ENCODE results near the gene COLGALT1.
A peak's percentile ranks its signal among the peaks of the same experiment; 100 is the strongest.
"Not testable (repeated sequence)": the region's sequence is repeated elsewhere in the genome, so short reads cannot be mapped to it uniquely, and the experiment has no call there.

COLGALT1 gene

DNA sequence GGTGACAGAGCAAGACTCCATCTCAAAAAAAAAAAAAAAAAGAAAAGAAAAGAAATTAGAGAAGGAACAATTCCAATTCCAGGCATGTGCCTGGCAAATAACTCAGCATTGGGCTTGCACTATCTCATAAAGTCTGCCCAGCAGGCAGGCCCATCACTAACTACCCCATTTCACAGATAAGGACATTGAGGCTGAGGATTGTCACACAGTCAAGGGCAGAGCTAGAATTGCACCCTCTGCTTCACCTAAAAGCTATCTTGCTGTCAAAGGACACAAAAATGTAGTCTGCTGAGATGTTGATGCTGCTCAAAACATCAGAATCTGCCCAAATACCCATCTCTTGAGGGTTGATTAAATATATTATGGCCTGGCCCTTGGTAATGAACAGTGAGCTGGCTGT is 20.7 kb upstream of the COLGALT1 start:
- no peak for DNase-seq

DNA sequence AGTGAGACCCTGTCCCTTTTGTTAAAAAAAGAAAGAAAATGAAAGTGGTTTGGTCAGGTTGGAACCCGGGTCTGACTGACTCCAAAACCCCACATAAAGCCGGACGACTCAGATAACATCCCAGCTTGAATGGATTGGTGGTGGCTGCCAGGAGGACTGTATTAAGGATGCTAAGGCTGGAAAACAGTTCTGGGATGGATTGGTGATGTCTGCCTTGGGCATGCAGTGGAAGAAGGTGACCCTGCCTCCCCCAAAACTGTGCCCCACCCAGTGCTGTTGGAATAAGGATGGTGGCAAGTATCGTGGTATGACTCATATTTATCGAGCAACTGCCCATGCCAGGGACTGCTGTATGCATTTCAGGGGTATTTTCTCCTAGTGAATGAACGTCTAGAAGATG is 18.5 kb upstream of the COLGALT1 start:
- DNase-seq: no peak

DNA sequence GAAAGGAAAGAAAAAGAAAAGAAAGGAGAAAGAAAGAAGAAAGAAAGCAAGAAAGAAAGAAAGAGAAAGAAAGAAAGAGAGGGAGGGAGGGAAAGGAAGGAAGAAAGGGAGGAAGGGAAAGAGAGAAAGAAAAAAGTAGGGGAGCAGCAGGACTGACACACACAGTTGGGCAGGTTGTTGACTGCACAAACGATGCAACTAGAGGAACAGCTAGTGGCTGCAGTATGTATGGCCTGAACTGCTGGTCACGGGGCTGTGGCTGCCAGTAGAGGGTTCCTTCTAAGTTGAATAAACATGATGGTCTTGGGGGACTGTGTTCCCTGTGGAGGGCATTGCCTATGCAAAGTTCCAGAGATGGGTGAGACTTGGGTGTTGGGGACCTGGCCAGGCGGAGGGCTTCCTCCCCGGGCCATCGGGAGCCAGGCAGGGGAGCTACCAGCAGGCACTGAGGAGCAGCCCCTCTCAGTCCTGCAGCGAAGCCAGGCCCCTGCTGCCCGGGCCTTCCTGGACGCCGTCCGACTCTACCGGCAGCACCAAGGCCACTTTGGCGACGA is 16.7 kb upstream of the COLGALT1 start:
- no peak for DNase-seq

DNA sequence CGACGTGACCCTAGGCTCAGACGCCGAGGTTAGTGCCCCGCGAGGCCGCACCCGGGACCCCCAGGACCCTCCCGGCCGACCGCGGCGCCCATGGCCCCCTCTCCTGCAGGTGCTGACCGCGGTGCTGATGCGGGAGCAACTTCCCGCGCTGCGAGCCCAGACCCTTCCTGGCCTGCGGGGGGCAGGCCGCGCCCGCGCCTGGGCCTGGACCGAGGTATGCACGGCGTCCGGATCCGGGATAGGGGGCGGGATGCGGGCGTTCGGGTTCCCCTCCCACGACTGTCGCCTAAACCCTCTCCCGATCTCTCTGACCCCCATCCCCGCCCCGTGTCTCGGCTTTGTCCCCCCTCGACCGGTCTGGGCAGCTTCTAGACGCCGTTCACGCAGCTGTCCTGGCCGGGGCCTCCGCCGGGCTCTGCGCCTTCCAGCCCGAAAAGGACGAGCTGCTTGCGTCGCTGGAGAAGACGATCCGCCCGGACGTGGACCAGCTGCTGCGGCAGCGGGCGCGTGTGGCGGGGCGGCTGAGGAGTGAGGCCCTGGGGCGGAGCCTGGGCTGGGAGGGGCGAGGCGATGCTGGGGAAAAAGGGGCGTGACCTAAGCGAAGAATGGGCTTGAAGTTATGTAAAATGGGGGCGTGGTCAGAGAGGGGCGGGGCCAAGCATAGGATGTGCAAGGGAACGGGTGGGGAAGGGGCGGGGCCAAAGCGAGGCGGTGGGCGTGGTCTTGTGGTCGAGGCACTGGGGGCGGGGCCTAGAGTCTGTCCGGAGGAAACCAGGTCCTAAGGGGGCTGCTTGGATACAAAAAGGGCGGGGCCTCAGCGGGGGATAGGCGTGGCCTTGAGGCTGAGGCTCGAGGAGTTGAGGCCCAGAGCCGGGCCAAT is 16.0 kb upstream of the COLGALT1 start:
- DNase-seq: peak; percentile 93

DNA sequence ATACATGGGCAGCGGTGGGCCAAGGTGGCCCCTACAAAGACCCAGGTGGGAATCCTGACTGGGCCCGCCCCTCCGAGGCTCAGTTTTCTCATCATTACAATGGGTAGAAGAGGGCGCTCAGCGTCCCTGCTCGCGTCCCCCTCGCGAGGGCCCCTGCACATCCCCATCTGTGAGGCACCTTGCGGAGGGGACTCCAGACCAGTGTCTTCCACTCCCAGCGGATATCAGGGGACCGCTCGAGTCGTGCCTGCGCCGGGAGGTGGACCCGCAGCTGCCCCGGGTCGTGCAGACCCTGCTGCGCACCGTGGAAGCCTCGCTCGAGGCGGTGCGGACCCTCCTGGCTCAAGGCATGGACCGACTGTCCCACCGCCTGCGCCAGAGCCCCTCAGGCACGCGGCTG is 15.3 kb upstream of the COLGALT1 start:
- DNase-seq: no peak

DNA sequence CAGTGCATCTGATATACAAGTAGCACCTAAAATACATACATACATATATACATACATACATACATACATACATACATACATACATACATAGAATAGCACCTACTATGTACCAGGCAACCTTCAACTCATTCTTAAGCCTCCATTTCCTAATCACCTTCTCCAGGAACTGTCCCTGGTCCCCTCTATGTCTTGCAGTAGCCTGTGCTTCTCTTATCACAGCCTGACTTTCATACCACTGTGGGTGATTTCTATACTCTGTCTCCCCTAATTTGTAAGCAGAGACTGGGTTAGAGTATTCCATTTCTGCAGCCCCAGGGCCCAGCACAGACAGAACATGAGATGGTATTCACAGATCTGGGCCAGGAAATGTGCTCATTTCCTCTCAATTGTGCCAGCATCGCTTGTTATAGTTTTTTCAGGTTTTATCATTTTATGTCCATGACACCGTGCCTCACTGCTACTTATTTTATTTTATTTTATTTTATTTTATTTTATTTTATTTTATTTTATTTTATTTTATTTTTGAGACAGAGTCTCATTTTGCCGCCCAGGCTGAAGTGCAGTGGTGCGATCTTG is 14.2 kb upstream of the COLGALT1 start:
- no peak for DNase-seq

DNA sequence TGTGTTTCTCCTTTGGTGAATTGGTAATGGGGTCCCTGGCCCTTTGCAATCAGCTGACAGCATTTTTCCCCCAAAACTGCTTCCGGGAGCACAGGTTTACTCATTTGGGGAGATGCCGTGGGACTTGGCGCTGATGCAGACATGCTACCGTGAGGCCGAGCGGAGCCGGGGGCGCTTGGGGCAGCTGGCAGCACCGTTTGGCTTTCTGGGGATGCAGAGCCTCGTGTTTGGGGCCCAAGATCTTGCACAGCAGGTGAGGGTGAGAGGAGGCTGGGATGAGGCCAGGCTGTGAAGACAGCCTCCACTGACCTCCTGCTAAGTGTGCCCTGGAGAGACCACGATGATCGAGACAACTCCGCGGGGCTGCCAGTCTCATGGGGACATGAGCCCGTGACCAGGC is 13.4 kb upstream of the COLGALT1 start:
- DNase-seq: no peak

DNA sequence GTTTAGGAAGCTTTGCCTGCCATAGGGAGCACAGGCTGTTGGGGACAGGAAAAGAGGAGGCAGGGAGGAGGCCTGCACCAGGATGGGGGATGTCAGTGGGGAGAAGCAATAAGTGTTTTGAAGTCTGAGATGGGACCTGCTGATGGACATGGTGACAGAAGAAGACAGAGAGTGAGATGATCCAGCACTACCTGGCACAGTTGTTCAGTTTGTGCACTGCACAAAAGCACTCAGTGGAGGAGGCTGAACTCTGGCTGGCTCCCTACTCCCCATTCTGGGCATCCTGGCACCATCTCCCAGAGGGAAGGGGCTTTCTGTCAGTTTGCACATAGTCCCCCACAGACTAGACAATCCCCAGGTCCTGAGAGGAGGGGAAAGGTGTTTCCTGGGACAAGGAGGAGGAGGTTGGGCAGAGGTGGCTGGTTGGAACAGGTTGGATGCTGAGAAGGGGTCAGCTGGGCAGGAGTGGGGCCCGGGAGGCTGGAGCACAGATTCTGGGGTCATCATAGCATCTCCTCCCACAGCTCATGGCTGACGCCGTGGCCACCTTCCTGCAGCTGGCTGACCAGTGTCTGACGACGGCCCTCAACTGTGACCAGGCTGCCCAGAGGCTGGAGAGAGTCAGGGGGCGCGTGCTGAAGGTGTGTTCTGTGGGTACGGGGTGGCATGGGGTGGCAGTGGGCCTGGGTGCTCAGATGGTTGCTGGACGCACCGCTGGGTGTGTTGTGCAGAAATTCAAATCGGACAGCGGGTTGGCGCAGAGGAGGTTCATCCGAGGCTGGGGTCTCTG is 12.5 kb upstream of the COLGALT1 start:
- no peak for DNase-seq

DNA sequence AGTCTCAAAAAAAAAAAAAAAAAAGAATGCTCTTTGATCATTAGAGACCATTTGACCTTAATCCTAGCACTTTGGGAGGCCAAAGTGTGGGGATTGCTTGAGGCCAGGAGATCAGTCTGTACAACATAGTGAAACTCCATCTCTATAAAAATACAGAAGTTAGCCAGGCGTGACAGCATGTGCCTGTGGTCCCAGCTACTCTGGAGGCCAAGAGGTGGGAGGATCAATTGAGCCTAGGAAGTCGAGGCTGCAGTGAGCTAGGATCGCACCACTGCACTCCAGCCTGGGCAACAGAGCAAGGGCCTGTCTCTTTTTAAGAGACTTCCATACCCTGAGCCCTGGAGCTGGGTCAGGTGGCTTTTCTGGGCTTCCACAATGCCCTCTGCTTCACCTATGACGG is 11.5 kb upstream of the COLGALT1 start:
- DNase-seq: no peak

DNA sequence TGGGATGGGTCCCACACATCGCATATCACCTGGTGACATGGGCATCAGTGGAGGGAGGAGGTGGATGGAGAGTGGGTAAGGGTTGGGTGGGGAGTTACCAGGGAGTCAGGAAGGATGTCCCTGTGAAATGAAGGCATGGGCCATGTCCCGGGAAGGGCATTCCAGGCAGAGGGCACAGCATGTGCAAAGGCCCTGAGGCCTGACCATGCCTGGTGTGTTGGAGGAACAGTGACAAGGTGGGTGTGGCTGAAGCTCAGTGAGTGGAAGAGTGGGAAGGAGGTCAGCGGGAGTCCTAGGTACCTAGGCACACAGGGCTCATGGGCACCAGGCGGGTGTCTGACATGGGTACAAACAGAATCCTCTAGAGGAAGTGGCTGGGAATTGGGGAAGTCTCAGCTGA is 11.0 kb upstream of the COLGALT1 start:
- no peak for DNase-seq

DNA sequence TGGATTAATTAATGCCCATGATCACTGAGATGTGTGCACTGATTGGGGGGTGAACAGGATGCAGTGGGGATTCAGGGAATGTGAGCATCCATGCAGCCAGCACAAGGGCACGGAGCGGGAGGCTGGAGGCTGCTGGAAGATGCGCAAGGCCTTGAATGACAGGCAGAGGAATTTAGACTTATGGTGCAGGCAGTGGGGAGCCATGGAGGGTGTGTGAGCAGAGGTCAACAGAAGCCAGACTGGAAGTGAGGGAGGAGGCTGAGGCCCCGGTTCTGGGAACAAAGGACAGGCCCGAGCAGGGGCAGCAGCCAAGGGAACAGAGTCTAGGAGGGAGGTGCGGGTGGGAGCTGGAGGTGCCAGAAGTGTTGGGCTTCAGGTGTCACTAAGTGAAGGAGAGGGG is 7.3 kb upstream of the COLGALT1 start:
- DNase-seq: no peak

DNA sequence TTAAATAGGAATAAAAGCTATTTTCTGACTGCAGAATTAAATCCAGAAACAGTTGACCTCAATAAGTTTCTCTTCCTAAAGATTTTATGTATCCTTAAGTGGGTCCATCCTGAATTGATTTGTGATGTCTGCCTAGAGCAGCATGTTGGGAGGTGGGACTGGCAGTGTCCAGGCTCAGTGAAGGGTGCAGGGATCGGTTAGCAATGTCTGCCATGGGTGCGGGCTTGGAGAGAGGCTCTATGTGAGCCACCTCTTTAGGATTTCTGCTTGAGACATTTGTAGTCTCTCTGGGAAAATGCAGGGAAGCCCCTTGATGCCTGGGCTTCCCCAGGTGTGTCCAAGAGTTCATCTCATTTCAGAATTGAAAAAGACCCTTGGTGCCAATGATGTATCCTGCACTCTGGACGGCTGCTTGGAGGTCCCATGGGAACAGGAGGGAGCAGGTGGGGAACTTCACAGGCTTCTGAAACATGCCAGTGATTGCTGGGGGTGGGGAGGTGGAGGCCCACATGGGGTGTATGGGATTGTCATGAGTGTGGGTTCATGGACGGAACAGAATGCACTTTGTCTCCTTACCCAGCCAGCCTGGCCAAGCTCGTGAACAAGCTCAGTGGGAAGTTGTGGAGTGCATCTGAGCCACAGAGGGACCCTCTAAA is 6.2 kb upstream of the COLGALT1 start:
- no peak for DNase-seq

DNA sequence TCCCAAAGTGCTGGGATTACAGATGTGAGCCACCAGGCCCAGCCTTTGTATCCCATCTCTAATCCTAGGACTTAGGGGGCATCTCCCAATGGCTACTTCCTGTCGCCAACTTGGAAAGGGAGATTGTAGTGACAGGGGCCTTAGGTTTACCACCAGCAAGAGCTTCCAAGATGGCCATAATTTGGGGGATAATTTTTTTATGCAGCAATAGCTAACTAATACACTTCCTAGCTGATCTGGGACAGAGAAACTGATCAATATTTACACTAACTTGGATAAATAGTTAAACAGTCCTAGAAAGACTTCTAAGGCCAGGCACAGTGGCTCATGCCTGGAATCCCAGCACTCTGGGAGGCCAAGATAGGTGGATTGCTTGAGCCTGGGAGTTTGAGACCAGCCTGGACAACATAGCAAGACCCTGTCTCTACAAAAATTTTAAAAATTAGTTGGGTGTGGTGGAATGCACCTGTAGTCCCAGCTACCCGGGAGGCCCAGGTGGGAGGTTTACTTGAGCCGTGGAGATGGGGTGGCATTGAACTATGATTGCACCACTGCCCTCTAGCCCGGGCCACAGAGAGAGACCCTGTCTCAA is 5.3 kb upstream of the COLGALT1 start:
- DNase-seq: no peak

DNA sequence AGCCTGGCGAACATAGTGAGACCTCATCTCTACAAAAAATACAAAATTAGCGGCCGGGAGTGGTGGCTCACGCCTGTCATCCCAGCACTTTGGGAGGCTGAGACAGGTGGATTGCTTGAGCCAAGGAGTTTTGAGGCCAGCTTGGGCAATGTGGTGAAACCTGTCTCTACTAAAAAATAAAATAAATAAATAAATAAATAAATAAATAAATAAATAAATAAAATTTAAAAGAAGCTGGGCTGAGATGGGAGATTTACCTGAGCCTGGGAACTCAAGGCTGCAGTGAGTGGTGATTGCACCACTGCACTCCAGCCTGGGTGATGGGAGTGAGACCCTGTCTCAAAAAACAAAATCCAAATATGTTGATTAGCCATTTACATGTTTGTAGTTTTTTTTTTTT is 2.7 kb upstream of the COLGALT1 start:
- not testable (repeated sequence) for DNase-seq

DNA sequence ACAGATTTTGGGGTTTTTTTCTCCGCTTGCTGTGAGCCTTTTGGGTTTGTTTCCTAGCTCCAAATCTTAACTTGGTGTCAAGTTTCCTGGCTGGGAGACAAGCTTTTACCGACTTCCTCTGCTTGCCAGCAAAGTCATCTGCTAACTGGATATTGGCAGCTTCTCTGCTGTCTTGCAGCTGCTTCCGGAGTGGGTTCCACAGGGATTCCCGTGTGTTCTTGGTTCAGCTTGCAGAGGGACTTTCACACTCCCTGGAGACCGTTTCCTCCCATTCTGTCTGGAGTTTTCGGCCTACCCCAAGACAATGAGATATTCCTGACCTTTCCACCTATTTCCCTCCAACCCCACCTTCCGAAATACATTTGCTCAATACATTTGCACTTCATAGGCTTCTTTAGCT is 2.2 kb upstream of the COLGALT1 start:
- peak; percentile 89 for DNase-seq

DNA sequence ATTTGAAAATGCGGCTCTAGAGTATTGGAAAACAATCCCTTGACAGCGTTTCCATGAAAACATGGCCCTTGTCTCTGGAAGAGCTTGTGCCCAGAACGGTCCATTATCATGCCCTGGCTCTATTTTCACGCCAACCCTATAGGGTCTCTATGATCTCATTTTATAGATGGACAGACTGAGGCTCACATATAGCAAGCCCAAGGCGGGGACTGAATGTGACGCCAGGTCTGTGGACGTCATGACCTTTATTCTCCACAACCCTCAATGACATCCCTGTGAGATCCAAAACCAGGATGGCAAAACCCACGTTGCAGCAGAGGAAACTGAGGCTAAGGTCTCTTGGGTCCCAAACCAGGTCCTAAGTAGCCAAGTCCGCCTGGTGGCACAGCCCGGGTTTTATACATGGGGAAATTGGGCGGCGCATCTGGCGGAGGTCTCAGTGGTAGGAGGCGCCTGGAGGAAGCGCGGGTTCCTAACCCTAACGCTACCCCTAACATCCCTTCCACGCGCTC is 425 bp upstream of the COLGALT1 start:
- DNase-seq: no peak

DNA sequence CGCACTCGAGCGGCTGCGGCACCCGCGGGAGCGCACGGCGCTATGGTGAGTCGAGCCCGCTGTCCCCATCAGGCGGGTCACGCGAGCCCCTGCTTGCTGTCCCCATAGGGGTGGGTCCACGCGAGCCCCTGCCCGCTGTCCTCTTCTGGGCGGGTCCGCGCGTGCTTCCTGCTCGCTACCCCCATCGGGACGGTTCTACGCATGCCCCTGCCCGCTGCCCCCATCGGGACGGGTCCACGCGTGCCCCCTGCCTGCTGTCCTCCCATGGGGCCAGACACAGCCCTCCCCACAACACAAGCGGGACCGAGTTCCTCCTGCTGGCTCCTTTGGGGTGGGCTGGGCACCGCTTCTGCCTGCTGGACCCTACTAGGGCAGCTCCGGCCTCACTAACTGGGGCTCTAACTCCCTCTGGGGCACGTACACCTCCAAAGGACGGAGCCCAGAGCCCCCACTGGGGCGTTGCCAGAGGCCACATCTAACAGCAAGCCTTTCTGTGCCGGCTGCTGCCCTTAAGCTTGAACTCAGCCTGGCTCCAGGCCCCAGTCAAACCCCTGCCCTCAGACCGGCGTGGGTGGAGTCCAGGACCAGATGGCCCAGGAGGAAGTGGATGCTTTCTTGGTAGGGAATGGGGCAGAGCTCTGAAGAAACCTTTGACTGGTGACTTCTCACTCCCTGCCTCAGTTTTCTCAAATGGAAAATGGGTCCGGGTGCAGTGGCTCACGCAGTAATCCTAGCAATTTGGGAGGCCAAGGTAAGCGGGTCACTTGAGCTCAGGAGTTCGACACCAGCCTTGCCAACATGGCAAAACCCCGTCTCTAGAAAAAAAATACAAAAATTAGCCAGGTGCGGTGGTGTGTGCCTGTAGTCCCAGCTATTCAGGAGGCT is 722 bp downstream of the COLGALT1 start:
- DNase-seq: peak; percentile 72

DNA sequence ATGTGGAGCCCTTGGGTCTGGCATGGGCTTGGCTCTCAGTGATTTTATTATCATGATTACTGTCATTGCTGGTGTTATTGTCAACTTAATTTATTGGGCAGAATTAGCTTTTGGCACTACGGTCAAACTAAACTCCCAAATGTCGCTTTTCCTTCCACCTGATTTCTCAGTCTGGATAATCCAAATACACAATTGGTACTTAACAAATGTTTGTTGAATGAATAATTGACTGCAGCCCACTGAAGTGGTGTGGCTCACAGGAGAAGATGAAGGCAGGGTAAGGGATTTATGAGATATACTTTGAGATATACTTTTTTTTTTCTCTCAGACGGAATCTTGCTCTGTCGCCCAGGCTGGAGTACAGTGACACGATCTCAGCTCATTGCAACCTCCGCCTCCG is 1.5 kb downstream of the COLGALT1 start:
- DNase-seq: no peak

DNA sequence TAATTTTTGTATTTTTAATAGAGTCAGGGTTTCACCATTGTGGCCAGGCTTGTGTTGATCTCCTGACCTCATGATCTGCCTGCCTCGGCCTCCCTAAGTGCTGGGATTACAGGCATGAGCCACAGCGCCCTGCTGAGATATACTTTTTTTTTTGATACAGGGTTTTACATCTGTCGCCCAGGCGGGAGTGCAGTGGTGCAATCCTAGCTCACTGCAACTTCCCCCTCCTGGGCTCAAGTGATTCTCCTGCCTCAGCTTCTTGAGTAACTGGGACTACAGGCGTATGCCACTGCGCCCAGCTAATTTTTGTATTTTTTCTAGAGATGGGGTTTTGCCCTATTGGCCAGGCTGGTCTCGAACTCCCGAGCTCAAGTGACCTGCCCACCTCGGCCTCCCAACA is 2.0 kb downstream of the COLGALT1 start:
- DNase-seq: no peak

DNA sequence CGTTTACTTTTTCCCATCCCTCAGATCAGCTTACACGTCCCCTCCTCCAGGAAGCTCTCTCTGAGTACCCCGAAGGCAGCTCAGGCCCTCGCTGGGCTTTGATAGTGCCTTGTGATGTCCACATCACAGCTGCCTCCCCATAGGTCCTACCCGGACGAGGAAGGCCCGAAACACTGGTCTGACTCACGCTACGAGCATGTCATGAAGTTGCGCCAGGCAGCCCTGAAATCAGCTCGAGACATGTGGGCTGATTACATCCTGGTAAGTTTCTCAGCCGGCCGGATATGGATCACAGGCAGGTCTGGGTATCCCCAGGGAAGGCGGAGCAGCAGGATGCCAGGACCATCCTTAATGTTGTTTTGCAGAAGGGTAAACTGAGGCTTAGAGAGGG is 4.8 kb downstream of the COLGALT1 start:
- no peak for DNase-seq

DNA sequence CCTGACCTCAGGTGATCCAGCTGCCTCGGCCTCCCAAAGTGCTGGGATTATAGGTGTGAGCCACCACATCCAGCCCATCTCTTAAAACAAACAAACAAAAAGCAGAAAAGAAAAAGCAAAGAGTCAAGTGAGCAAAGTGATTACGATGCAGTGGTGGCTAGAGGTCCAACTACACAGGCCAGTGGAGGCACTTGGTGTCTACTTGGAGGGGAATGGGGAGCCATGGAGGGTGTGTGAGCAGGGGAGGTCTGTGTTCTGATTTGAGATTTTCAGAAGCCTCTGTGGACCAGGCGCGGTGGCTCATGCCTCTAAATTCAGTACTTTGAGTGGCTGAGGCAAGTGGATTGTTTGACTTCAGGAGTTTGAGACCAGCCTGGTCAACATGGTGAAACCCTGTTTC is 6.6 kb downstream of the COLGALT1 start:
- DNase-seq: no peak

All from right hindlimb (tissue), 1 donor.